H1 (cell line): ENCODE data around the gene CABP1. TPM values are rescaled to one million over a fixed set of nuclear protein-coding genes. Genes with fewer than 3 reads are reported as not detected.

Source experiments
- CTCF ChIA-PET: fragments of 300-600 bp; sonication (Branson Sonifier 250); formaldehyde crosslinking; loops from one replicate; lab custom pipeline; 2021; ENCODE audit not compliant: partially characterized antibody; lab: Charles Lee
- POLR2A ChIA-PET: fragments of 300-600 bp; sonication (Branson Sonifier 250); formaldehyde crosslinking; loops from one replicate; lab custom pipeline; 2021; ENCODE audit warnings: inconsistent platforms; ENCODE audit not compliant: partially characterized antibody; lab: Charles Lee
- DNase-seq, 2 experiments: peaks; one replicate each; pipeline versions ENCODE4 v3.0.0 to v3.0.0-alpha.2; 2010 to 2022; ENCODE audit warnings: low spot score in 2 of 2, low read depth in 1 of 2, mixed read lengths in 1 of 2
- FAIRE-seq: peaks from 2 replicates; lab custom pipeline; 2011; peaks lifted over from hg19 to GRCh38; lab: Jason Lieb, UNC
- H2AFZ ChIP-seq: 2 replicates; pipeline ENCODE4 v1.8.1; 2012; ENCODE audit warnings: low read length, inconsistent platforms
- H2AK5ac ChIP-seq: 2 replicates; pipeline ENCODE4 v1.6.1; 2013; ENCODE audit warnings: low read depth, low read length
- H2BK120ac ChIP-seq: replicated peaks from 2 replicates; pipeline ENCODE3; 2013; ENCODE audit warnings: low read depth, low read length, inconsistent platforms
- H2BK12ac ChIP-seq: 2 replicates; pipeline ENCODE4 v1.6.1; 2013; ENCODE audit warnings: low read depth, low read length
- H2BK15ac ChIP-seq: 2 replicates; pipeline ENCODE4 v1.6.1; 2013; ENCODE audit warnings: low read length
- H2BK20ac ChIP-seq: 2 replicates; pipeline ENCODE4 v1.6.1; 2013; ENCODE audit warnings: low read length
- H2BK5ac ChIP-seq: 2 replicates; pipeline ENCODE4 v1.6.1; 2013; ENCODE audit warnings: low read depth, low read length
- H3K14ac ChIP-seq: 2 replicates; pipeline ENCODE4 v1.6.1; 2013; ENCODE audit warnings: inconsistent platforms; ENCODE audit not compliant: insufficient read length
- H3K18ac ChIP-seq: 2 replicates; pipeline ENCODE4 v1.6.1; 2013; ENCODE audit warnings: low read length; ENCODE audit errors: extremely low read depth
- H3K23ac ChIP-seq: 2 replicates; pipeline ENCODE4 v1.6.1; 2013; ENCODE audit warnings: inconsistent platforms; ENCODE audit not compliant: insufficient read length
- H3K23me2 ChIP-seq: 2 replicates; pipeline ENCODE4 v1.6.1; 2013; ENCODE audit warnings: low read depth, low read length
- H3K27ac ChIP-seq: 2 replicates; pipeline ENCODE4 v1.6.1; 2011; ENCODE audit warnings: low read depth, low read length, inconsistent platforms
- H3K27me3 ChIP-seq, 4 experiments: replicated peaks in 1 of 4; 1 replicate in 1 of 4; 2 replicates in 3 of 4; pipeline versions ENCODE4 v1.6.1 to v1.8.1; 2011 to 2013; ENCODE audit warnings: low read length in 3 of 4, mild to moderate bottlenecking in 3 of 4, inconsistent platforms in 2 of 4, mixed read lengths in 2 of 4, moderate library complexity in 1 of 4; ENCODE audit not compliant: control insufficient read depth in 3 of 4, insufficient read depth in 3 of 4; ENCODE audit errors: extremely low read depth in 1 of 4
- H3K36me3 ChIP-seq, 4 experiments: 2 replicates each; pipeline versions ENCODE4 v1.6.1 to v1.8.1; 2011 to 2013; ENCODE audit warnings: mild to moderate bottlenecking in 4 of 4, low read length in 3 of 4, moderate library complexity in 2 of 4, control low read depth in 1 of 4, inconsistent platforms in 1 of 4; ENCODE audit not compliant: insufficient read depth in 4 of 4, control insufficient read depth in 2 of 4
- H3K4ac ChIP-seq: replicated peaks from 2 replicates; pipeline ENCODE3; 2013; ENCODE audit warnings: low read length, low read depth, mixed read lengths, inconsistent platforms; ENCODE audit not compliant: insufficient read length
- H3K4me1 ChIP-seq, 4 experiments: replicated peaks in 1 of 4; 1 replicate in 1 of 4; 2 replicates in 3 of 4; pipeline versions ENCODE4 v1.6.1 to v1.8.1; 2011 to 2013; ENCODE audit warnings: low read length in 3 of 4, inconsistent platforms in 2 of 4, mixed read lengths in 1 of 4; ENCODE audit not compliant: insufficient read depth in 4 of 4, control insufficient read depth in 3 of 4
- H3K4me2 ChIP-seq, 2 experiments: 2 replicates each; pipeline versions ENCODE4 v1.6.1 to v1.8.1; 2011 to 2013; ENCODE audit warnings: low read depth in 2 of 2, low read length in 2 of 2, control low read depth in 1 of 2, inconsistent platforms in 1 of 2, mild to moderate bottlenecking in 1 of 2; ENCODE audit not compliant: insufficient read depth in 1 of 2
- H3K4me3 ChIP-seq, 4 experiments: fragments of 200-600, 300-600 bp in 1 of 4; sonication (generic), shearing (Covaris generic), sonication (Bioruptor Twin) in 1 of 4; 2 replicates each; pipeline versions ENCODE4 v1.5.1 to v1.8.1; 2011 to 2016; ENCODE audit warnings: low read length in 4 of 4, low read depth in 3 of 4, control low read depth in 2 of 4, inconsistent platforms in 2 of 4, mild to moderate bottlenecking in 2 of 4, mixed read lengths in 1 of 4, moderate library complexity in 1 of 4; ENCODE audit not compliant: insufficient read depth in 2 of 4; ENCODE audit errors: extremely low read depth in 1 of 4
- H3K56ac ChIP-seq: replicated peaks from 2 replicates; pipeline ENCODE3; 2013; ENCODE audit warnings: low read depth, mild to moderate bottlenecking, mixed read lengths, low read length, inconsistent platforms; ENCODE audit not compliant: insufficient read length
- H3K79me1 ChIP-seq: 2 replicates; pipeline ENCODE4 v1.6.1; 2013; ENCODE audit warnings: low read depth, low read length, control low read depth
- H3K79me2 ChIP-seq, 2 experiments: 2 replicates each; pipeline versions ENCODE4 v1.6.1 to v1.8.1; 2012 to 2013; ENCODE audit warnings: low read length in 2 of 2, mild to moderate bottlenecking in 2 of 2, inconsistent platforms in 1 of 2; ENCODE audit not compliant: insufficient read depth in 2 of 2, control insufficient read depth in 1 of 2
- H3K9ac ChIP-seq, 4 experiments: replicated peaks in 1 of 4; 1 replicate in 1 of 4; 2 replicates in 3 of 4; pipeline versions ENCODE4 v1.6.1 to v1.8.1; 2011 to 2013; ENCODE audit warnings: low read depth in 3 of 4, low read length in 3 of 4, control low read depth in 2 of 4, mild to moderate bottlenecking in 2 of 4, moderate library complexity in 2 of 4, inconsistent platforms in 1 of 4; ENCODE audit errors: extremely low read depth in 1 of 4
- H3K9me3 ChIP-seq, 2 experiments: 2 replicates each; pipeline versions ENCODE4 v1.6.1 to v1.8.1; 2012 to 2013; ENCODE audit warnings: mild to moderate bottlenecking in 2 of 2, moderate library complexity in 2 of 2, control low read depth in 1 of 2, inconsistent platforms in 1 of 2, low read depth in 1 of 2, low read length in 1 of 2, mixed read lengths in 1 of 2; ENCODE audit not compliant: insufficient read depth in 2 of 2
- H4K20me1 ChIP-seq, 2 experiments: replicated peaks in 1 of 2; 2 replicates each; pipeline versions ENCODE3 to v1.8.1; 2011 to 2013; ENCODE audit warnings: inconsistent platforms in 2 of 2, low read length in 2 of 2, mild to moderate bottlenecking in 1 of 2; ENCODE audit not compliant: insufficient read depth in 2 of 2, control insufficient read depth in 1 of 2
- H4K5ac ChIP-seq: 2 replicates; pipeline ENCODE4 v1.6.1; 2013; ENCODE audit warnings: low read length, low read depth, mixed read lengths, inconsistent platforms; ENCODE audit not compliant: insufficient read length
- H4K8ac ChIP-seq: 2 replicates; pipeline ENCODE4 v1.8.0; 2013; ENCODE audit warnings: mild to moderate bottlenecking, moderate library complexity, low read length, inconsistent platforms; ENCODE audit not compliant: insufficient read depth; ENCODE audit errors: extremely low read depth
- H4K91ac ChIP-seq: replicated peaks from 2 replicates; pipeline ENCODE3; 2013; ENCODE audit warnings: low read length, mixed read lengths, inconsistent platforms; ENCODE audit not compliant: insufficient read length
- BRCA1 ChIP-seq: IDR thresholded peaks from 2 replicates; pipeline ENCODE4 v1.6.1; 2012; ENCODE audit warnings: low read depth, low read length, improper control_type of control experiment
- CBX8 ChIP-seq: fragments of 300-800, 300-1000 bp; sonication (generic); IDR thresholded peaks from 2 replicates; pipeline ENCODE4 v1.7.1; 2016; ENCODE audit warnings: low read depth, low read length, borderline replicate concordance
- CEBPB ChIP-seq: IDR thresholded peaks from 2 replicates; pipeline ENCODE4 v1.6.1; 2012; ENCODE audit warnings: low read depth, low read length
- E2F6 ChIP-seq: IDR thresholded peaks from 2 replicates; pipeline ENCODE4 v1.6.1; 2012; ENCODE audit warnings: inconsistent platforms
- GTF2F1 ChIP-seq: IDR thresholded peaks from 2 replicates; pipeline ENCODE4 v1.6.1; 2012; ENCODE audit warnings: low read depth, low read length, improper control_type of control experiment, borderline replicate concordance
- KDM1A ChIP-seq: fragments of 200-600, 300-600 bp; sonication (generic); IDR thresholded peaks from 2 replicates; pipeline ENCODE4 v1.7.1; 2016; ENCODE audit warnings: mild to moderate bottlenecking, low read length, borderline replicate concordance
- RAD21 ChIP-seq, 2 experiments: IDR thresholded peaks in 1 of 2; conservative IDR thresholded peaks in 1 of 2; 2 replicates each; pipeline ENCODE4 v1.6.1; 2011; ENCODE audit warnings: low read depth in 2 of 2, low read length in 2 of 2, improper control_type of control experiment in 1 of 2, inconsistent platforms in 1 of 2, mild to moderate bottlenecking in 1 of 2, moderate library complexity in 1 of 2
- RBBP5 ChIP-seq: IDR thresholded peaks from 2 replicates; pipeline ENCODE4 v1.7.1; 2012; ENCODE audit warnings: low read depth, mild to moderate bottlenecking, inconsistent platforms, low read length, moderate library complexity, borderline replicate concordance
- RXRA ChIP-seq: IDR thresholded peaks from 2 replicates; pipeline ENCODE4 v1.6.1; 2011; ENCODE audit warnings: low read depth, mild to moderate bottlenecking, low read length, moderate library complexity; ENCODE audit not compliant: insufficient read depth
- SAP30 ChIP-seq: fragments of 300-600 bp; sonication (generic); IDR thresholded peaks from 2 replicates; pipeline ENCODE4 v1.7.1; 2012; ENCODE audit warnings: low read length, moderate library complexity, mild to moderate bottlenecking, inconsistent platforms; ENCODE audit not compliant: insufficient read depth, insufficient replicate concordance
- TCF12 ChIP-seq: IDR thresholded peaks from 2 replicates; pipeline ENCODE4 v1.6.1; 2011; ENCODE audit warnings: low read depth, mild to moderate bottlenecking, low read length
- TEAD4 ChIP-seq: IDR thresholded peaks from 2 replicates; pipeline ENCODE4 v1.6.1; 2012; ENCODE audit warnings: low read depth, low read length, inconsistent platforms, mixed read lengths
- WGBS, 2 experiments: shearing (Covaris generic) in 1 of 2; methylation state at CpG; one replicate each; pipeline versions ENCODE4 v1.1.6 to v1.1.7; 2013 to 2015; ENCODE audit warnings: low lambda C conversion rate in 2 of 2, mixed read lengths in 2 of 2, inconsistent platforms in 1 of 2, low coverage in 1 of 2, missing lambda C conversion rate in 1 of 2; ENCODE audit not compliant: insufficient replicate concordance in 2 of 2, insufficient coverage in 1 of 2, insufficient read length in 1 of 2; ENCODE audit errors: extremely low coverage in 1 of 2, missing lambda C conversion rate in 1 of 2; 5-methylcytosine and 5-hydroxymethylcytosine counted together
- polyA plus RNA-seq, 7 experiments: library from polyadenylated mRNA; depleted of rRNA in 3 of 7; stranded (reverse) in 5 of 7; unstranded in 2 of 7; fragments of >200 nt in 5 of 7; fragments of 200-250 nt in 2 of 7; gene quantifications; 1 replicate in 5 of 7; 2 replicates in 1 of 7; 4 replicates in 1 of 7; pipeline versions ENCODE4 v1.2.1 to v1.2.3, GENCODE V29; 2011 to 2013; ENCODE audit warnings: missing spikeins in 2 of 7, mixed read lengths in 2 of 7
- total RNA-seq: library from RNA; stranded (reverse); fragmentation: NEBNext Ultra II Directional; extraction: Animal tissue kit (Norgen Biotek cat#: 25700); gene quantifications from 2 replicates; pipeline ENCODE4 v1.2.1, GENCODE V29; 2021

Gene CABP1
- total and polyA plus RNA-seq, 2 of the 8 experiments (the other 6 are each of a cell fraction or from before 2014, with no cell fraction given) = 3.9 to 7.4 TPM

- no peaks in the 10 kb centered on the region for H3K9me3 ChIP-seq
- H3K4me3 ChIP-seq = no peak overlapping the region
- H2AK5ac ChIP-seq = 0 out of 2 replicates have a peak overlapping the region, but pooled peaks have one; percentile 53
- no peak overlapping the region for H3K4ac ChIP-seq
- peak overlapping the region; percentile 27; the same call in 1 of the 2 replicates for H2BK12ac ChIP-seq
- DNase-seq (no peak), FAIRE-seq (no peak)
- 90% methylated on average over 5 of the region's 5 CpGs; no CpG with 5 or more reads in 1 of the 2 experiments for WGBS, 2 experiments
- H2AFZ ChIP-seq = no peak overlapping the region
- ChIA-PET POLR2A (interaction anchor here (1.0 to 1.3 kb wide), 3 partner anchors 14 to 89 kb away, joined by 3 to 4 read pairs (median 4); partner anchors contain the start of gene POP5), CTCF (interaction anchor here (0.8 to 5.7 kb wide), 6 partner anchors 12 to 45 kb away, joined by 3 to 77 read pairs (median 6); no protein-coding TSS in a partner anchor)
- no peak overlapping the region for H3K23ac ChIP-seq
- peak overlapping the region; percentile 24; the same call in 1 of the 2 replicates for H2BK5ac ChIP-seq
- 0 out of 2 replicates have a peak overlapping the region, but pooled peaks have one; percentile 61 for H2BK20ac ChIP-seq
- no peak overlapping the region for H2BK120ac ChIP-seq
- no peaks in the 10 kb centered on the region for H3K79me1 ChIP-seq
- H4K5ac ChIP-seq = no peak overlapping the region
- peak overlapping the region; percentile 32; the same call in 1 of the 2 replicates for H3K18ac ChIP-seq
- no peaks in the 10 kb centered on the region for H3K23me2 ChIP-seq
- H3K56ac ChIP-seq = no peak overlapping the region
- H3K27me3 ChIP-seq = no peaks in the 10 kb centered on the region
- peak overlapping the region in 1 of 4 experiments; percentile 39; a peak in 1 of 7 replicates for H3K9ac ChIP-seq
- no peak overlapping the region; a peak in 1 of 4 replicates for H3K4me2 ChIP-seq
- no peaks in the 10 kb centered on the region for H3K79me2 ChIP-seq
- H3K4me1 ChIP-seq = peaks cover 7 to 19% (median 12%) of the 10 kb centered on the region in 4 experiments
- 0 out of 2 replicates have a peak overlapping the region, but pooled peaks have one; percentile 88 for H2BK15ac ChIP-seq
- no peak overlapping the region for H3K27ac ChIP-seq
- no peaks in the 10 kb centered on the region for H4K20me1 ChIP-seq
- no peaks in the 10 kb centered on the region for H3K36me3 ChIP-seq
- no peak overlapping the region for H4K8ac ChIP-seq
- no peak overlapping the region for H4K91ac ChIP-seq
- H3K14ac ChIP-seq = no peak overlapping the region
- TF ChIP-seq CEBPB (no peak), GTF2F1 (no peak), TCF12 (no peak), CBX8 (no peak), TEAD4 (no peak), RXRA (no peak), SAP30 (no peak), BRCA1 (no peak), KDM1A (no peak), RAD21 (IDR thresholded peaks at IDR 0.05 in 1 of 2, conservative IDR thresholded peaks at IDR 0.05 in 1 of 2; ENCODE audit: low read depth in 2 of 2, low read length in 2 of 2) (no peak), RBBP5 (no peak), E2F6 (no peak)
These were observed 30.2 kb downstream of the CABP1 start for GRCh38 chr12:120670667-120671066.
